CD14-positive monocyte (primary cell): ENCODE measurements around the gene RREB1. TPM values are rescaled to one million over a fixed set of nuclear protein-coding genes. Genes with fewer than 3 reads are reported as not detected.

ENCODE experiments used
- DNase-seq, 3 donors: peaks; one replicate each; pipeline ENCODE4 v3.0.0-alpha.2; 2011 to 2022
- H2AFZ ChIP-seq: 2 replicates; pipeline ENCODE4 v1.6.0; 2012; ENCODE audit warnings: mild to moderate bottlenecking, low read depth, low read length, inconsistent platforms; ENCODE audit not compliant: insufficient read depth, poor library complexity, severe bottlenecking
- H3K27ac ChIP-seq, 2 donors: 1 replicate in 1 of 2; 2 replicates in 1 of 2; pipeline ENCODE4 v1.5.1; 2012 to 2013; ENCODE audit warnings: low read length in 2 of 2, control low read depth in 1 of 2, inconsistent platforms in 1 of 2, low read depth in 1 of 2, mild to moderate bottlenecking in 1 of 2
- H3K27me3 ChIP-seq, 2 donors: one replicate each; pipeline versions ENCODE4 v1.6.0 to v1.6.1; 2011 to 2013; ENCODE audit warnings: low read length in 2 of 2; ENCODE audit not compliant: control insufficient read depth in 2 of 2, insufficient read depth in 2 of 2
- H3K36me3 ChIP-seq, 2 donors: replicated peaks in 1 of 2; 1 replicate in 1 of 2; 2 replicates in 1 of 2; pipeline versions ENCODE4 v1.5.1 to v1.6.1; 2012 to 2013; ENCODE audit warnings: low read length in 2 of 2, control low read depth in 1 of 2, inconsistent platforms in 1 of 2, mild to moderate bottlenecking in 1 of 2; ENCODE audit not compliant: insufficient read depth in 2 of 2, control insufficient read depth in 1 of 2
- H3K4me1 ChIP-seq, 2 donors: 1 replicate in 1 of 2; 2 replicates in 1 of 2; pipeline versions ENCODE4 v1.5.1 to v1.6.1; 2012 to 2013; ENCODE audit warnings: low read length in 2 of 2, control low read depth in 1 of 2, inconsistent platforms in 1 of 2, mild to moderate bottlenecking in 1 of 2, moderate library complexity in 1 of 2; ENCODE audit not compliant: insufficient read depth in 2 of 2, control insufficient read depth in 1 of 2
- H3K4me2 ChIP-seq: replicated peaks from 2 replicates; pipeline ENCODE3; 2012; ENCODE audit warnings: low read length, moderate library complexity, mild to moderate bottlenecking; ENCODE audit not compliant: poor library complexity, severe bottlenecking; ENCODE audit errors: extremely low read depth
- H3K4me3 ChIP-seq, 3 experiments: fragments of 200-600 bp in 1 of 3; sonication (generic) in 1 of 3; replicated peaks in 1 of 3; 1 replicate in 2 of 3; 2 replicates in 1 of 3; pipeline ENCODE4 v1.5.1; 2011 to 2013; ENCODE audit warnings: low read length in 3 of 3, mild to moderate bottlenecking in 3 of 3, control low read depth in 2 of 3, low read depth in 2 of 3, inconsistent platforms in 1 of 3, moderate library complexity in 1 of 3
- H3K79me2 ChIP-seq: 2 replicates; pipeline ENCODE4 v1.6.0; 2012; ENCODE audit warnings: mild to moderate bottlenecking, control low read depth, inconsistent platforms, low read length, moderate library complexity; ENCODE audit not compliant: insufficient read depth
- H3K9ac ChIP-seq: 2 replicates; pipeline ENCODE4 v1.6.0; 2017; ENCODE audit warnings: low read length, mild to moderate bottlenecking; ENCODE audit not compliant: insufficient read depth, poor library complexity, severe bottlenecking
- H3K9me3 ChIP-seq, 2 donors: replicated peaks in 1 of 2; 1 replicate in 1 of 2; 2 replicates in 1 of 2; pipeline versions ENCODE4 v1.5.1 to v1.6.1; 2012 to 2013; ENCODE audit warnings: low read length in 2 of 2, control low read depth in 1 of 2; ENCODE audit not compliant: control insufficient read depth in 1 of 2, insufficient read depth in 1 of 2
- H4K20me1 ChIP-seq: 2 replicates; pipeline ENCODE4 v1.6.0; 2012; ENCODE audit warnings: mild to moderate bottlenecking, low read length, control low read depth, moderate library complexity; ENCODE audit not compliant: insufficient read depth
- H3K27ac Mint-ChIP-seq, 7 donors: one replicate each; pipeline ENCODE4 v1.8.0; 2020; ENCODE audit warnings: mild to moderate bottlenecking in 7 of 7, mixed read lengths in 7 of 7, moderate library complexity in 6 of 7, inconsistent platforms in 2 of 7
- H3K27me3 Mint-ChIP-seq, 3 donors: one replicate each; pipeline ENCODE4 v1.8.0; 2021 to 2022; ENCODE audit warnings: low read depth in 3 of 3, mild to moderate bottlenecking in 3 of 3, mixed read lengths in 3 of 3, moderate library complexity in 3 of 3, inconsistent platforms in 1 of 3
- H3K36me3 Mint-ChIP-seq, 2 donors: one replicate each; pipeline ENCODE4 v1.8.0; 2020; ENCODE audit warnings: mixed read lengths in 2 of 2, inconsistent platforms in 1 of 2, mild to moderate bottlenecking in 1 of 2
- H3K4me1 Mint-ChIP-seq: one replicate; pipeline ENCODE4 v1.8.0; 2020; ENCODE audit warnings: mild to moderate bottlenecking, mixed read lengths
- H3K4me3 Mint-ChIP-seq, 2 donors: one replicate each; pipeline ENCODE4 v1.8.0; 2020; ENCODE audit warnings: mild to moderate bottlenecking in 2 of 2, mixed read lengths in 2 of 2, moderate library complexity in 1 of 2
- H3K9me3 Mint-ChIP-seq, 7 donors: one replicate each; pipeline ENCODE4 v1.8.0; 2020 to 2022; ENCODE audit warnings: mixed read lengths in 7 of 7, mild to moderate bottlenecking in 6 of 7, moderate library complexity in 6 of 7, inconsistent platforms in 2 of 7
- CTCF ChIP-seq: fragments of 200-600 bp; IDR thresholded peaks from one replicate; pipeline ENCODE4 v1.8.0; 2022; ENCODE audit warnings: antibody characterized with exemption, mild to moderate bottlenecking
- WGBS: methylation state at CpG from one replicate; pipeline ENCODE4 v1.1.5; 2013; ENCODE audit warnings: missing lambda C conversion rate; ENCODE audit not compliant: insufficient coverage; 5-methylcytosine and 5-hydroxymethylcytosine counted together
- intact Hi-C, 2 donors: fragments of 100-400 bp; cut with micrococcal nuclease; formaldehyde crosslinking; loops; one replicate each; pipeline versions ENCODE4 v1.15.0 to v1.15.1; 2023
- polyA plus RNA-seq, 3 donors: library from polyadenylated mRNA; depleted of rRNA in 1 of 3; unstranded in 2 of 3; stranded (reverse) in 1 of 3; fragments of 300-500 nt in 2 of 3; fragments of >200 nt in 1 of 3; fragmentation: Illumina TruSeq in 2 of 3; gene quantifications; 1 replicate in 2 of 3; 2 replicates in 1 of 3; pipeline ENCODE4 v1.2.3, GENCODE V29; 2012 to 2021

Gene RREB1
- polyA plus RNA-seq, 3 donors = 2.1 to 15.3 (median 5.6) TPM

GRCh38 chr6:7143476-7143974 is 35.8 kb downstream of the RREB1 start:
- no peak for DNase-seq
- intact Hi-C loops = loop anchor here (5.0 kb wide), 2 partner anchors 36 to 44 kb away; partner anchors contain the start of gene RREB1 (in 1 of the 2)
- peaks cover 44 to 80% of the 10 kb centered on the region in 2 donors for H3K4me1 ChIP-seq

More at GRCh38 chr6:7143476-7143974, 35.8 kb downstream of the RREB1 start:
- 67% methylated on average over 3 of the region's 7 CpGs for WGBS
- H3K4me2 ChIP-seq = no peak overlapping the region
- H4K20me1 ChIP-seq = peaks cover 77% of the 10 kb centered on the region
- Mint-ChIP-seq H3K4me3 (no peak overlapping the region), H3K27ac (peak overlapping the region in 2 of 7 donors; percentile 30 to 73), H3K4me1 (peaks cover 73% of the 10 kb centered on the region), H3K9me3 (no peaks in the 10 kb centered on the region), H3K27me3 (peaks cover 0 to 2% (median 0%) of the 10 kb centered on the region in 3 donors), H3K36me3 (peaks cover 3 to 9% of the 10 kb centered on the region in 2 donors)
- no peaks in the 10 kb centered on the region for H3K27me3 ChIP-seq
- H3K9me3 ChIP-seq = no peaks in the 10 kb centered on the region
- H3K36me3 ChIP-seq = no peaks in the 10 kb centered on the region
- peaks cover 99% of the 10 kb centered on the region for H3K79me2 ChIP-seq
- no peak for TF ChIP-seq CTCF
- H3K27ac ChIP-seq = peak overlapping the region in 1 of 2 donors; percentile 37
- no peak overlapping the region for H3K4me3 ChIP-seq
- no peak overlapping the region for H2AFZ ChIP-seq
- H3K9ac ChIP-seq = no peak overlapping the region
